ENCODE measurements around the gene RAB22A.

- TF ChIP-seq POLR2AphosphoS5 (IDR thresholded peaks at IDR 0.05; ENCODE audit: low read depth, low read length) (no peak), REST (IDR thresholded peaks at IDR 0.05; ENCODE audit: insufficient read depth in 1 of 2, low read depth in 2 of 2, low read length in 2 of 2) (no peak)
These were observed 92.8 kb downstream of the RAB22A start for GRCh38 chr20:58402305-58402704.
